ENCODE measurements around the gene RNF135.

DNA sequence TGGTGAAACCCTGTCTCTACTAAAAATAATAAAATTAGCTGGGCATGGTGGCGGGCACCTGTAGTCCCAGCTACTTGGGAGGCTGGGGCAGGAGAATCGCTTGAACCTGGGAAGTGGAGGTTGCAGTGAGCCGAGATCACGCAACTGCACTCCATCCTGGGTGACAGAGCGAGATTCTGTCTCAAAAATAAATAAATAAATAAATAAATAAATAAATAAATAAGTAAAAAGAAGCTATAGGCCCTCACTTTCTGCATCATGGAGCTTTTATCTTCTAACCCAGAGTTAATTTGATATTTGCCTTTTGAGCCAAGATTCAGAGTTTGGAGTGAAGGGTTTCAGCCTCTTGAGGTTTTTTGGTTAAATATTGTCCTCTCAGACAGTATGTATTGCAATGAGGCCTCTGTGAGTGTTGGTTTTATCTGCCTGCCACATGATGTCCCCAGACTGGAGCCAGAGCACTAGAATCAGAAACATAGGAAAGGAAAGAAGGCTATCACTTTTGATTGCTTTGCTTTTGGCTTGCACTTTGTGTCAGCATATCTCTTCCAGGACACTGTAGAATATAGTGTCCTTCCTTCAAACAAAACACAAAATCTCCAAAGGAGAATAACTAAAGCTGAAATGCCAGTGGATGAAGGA lies 32.5 kb downstream of the RNF135 start:
- TF ChIP-seq MAX (IDR thresholded peaks at IDR 0.05; ENCODE audit: low read depth, low read length) (no peak), POLR2A (IDR thresholded peaks at IDR 0.05; ENCODE audit: extremely low read depth, insufficient read length) (no peak), MYC (IDR thresholded peaks at IDR 0.05; ENCODE audit: low read depth, low read length) (no peak)
- TF ChIP-seq, protein P1, sequence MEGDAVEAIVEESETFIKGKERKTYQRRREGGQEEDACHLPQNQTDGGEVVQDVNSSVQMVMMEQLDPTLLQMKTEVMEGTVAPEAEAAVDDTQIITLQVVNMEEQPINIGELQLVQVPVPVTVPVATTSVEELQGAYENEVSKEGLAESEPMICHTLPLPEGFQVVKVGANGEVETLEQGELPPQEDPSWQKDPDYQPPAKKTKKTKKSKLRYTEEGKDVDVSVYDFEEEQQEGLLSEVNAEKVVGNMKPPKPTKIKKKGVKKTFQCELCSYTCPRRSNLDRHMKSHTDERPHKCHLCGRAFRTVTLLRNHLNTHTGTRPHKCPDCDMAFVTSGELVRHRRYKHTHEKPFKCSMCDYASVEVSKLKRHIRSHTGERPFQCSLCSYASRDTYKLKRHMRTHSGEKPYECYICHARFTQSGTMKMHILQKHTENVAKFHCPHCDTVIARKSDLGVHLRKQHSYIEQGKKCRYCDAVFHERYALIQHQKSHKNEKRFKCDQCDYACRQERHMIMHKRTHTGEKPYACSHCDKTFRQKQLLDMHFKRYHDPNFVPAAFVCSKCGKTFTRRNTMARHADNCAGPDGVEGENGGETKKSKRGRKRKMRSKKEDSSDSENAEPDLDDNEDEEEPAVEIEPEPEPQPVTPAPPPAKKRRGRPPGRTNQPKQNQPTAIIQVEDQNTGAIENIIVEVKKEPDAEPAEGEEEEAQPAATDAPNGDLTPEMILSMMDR (IDR thresholded peaks at IDR 0.05; ENCODE audit: low read depth, low read length), result no peak
